Fibroblast of villous mesenchyme (primary cell): ENCODE measurements around the gene SHMT1. TPM values are rescaled to one million over a fixed set of nuclear protein-coding genes. Genes with fewer than 3 reads are reported as not detected.

Experiments
- DNase-seq: peaks from one replicate; pipeline ENCODE4 v3.0.0-alpha.2; 2010; ENCODE audit warnings: low read depth
- H3K4me3 ChIP-seq: 2 replicates; pipeline ENCODE4 v1.5.1; 2011; ENCODE audit warnings: low read depth, mild to moderate bottlenecking, low read length
- CTCF ChIP-seq: IDR thresholded peaks from 2 replicates; pipeline ENCODE4 v1.5.1; 2012; ENCODE audit warnings: low read depth, mild to moderate bottlenecking, low read length; ENCODE audit not compliant: insufficient read depth
- small RNA-seq: library from RNA; depleted of rRNA; stranded (forward); fragments of <200 nt; gene quantifications from one replicate; pipeline ENCODE3, GENCODE V24; 2012
- total RNA-seq: library from RNA; depleted of rRNA; stranded (reverse); fragments of >200 nt; gene quantifications from 2 replicates; pipeline ENCODE4 v1.2.3, GENCODE V29; 2012

Gene SHMT1
- total RNA-seq, 1 donor: 14.2 TPM

GRCh38 chr17:18281788-18282187, 81.6 kb downstream of the SHMT1 start:
- H3K4me3 ChIP-seq: no peak overlapping the region
- no peak for TF ChIP-seq CTCF
- no peak for DNase-seq

GRCh38 chr17:18280766-18281371, 82.5 kb downstream of the SHMT1 start:
- DNase-seq: no peak
- TF ChIP-seq CTCF: no peak

GRCh38 chr17:18280249-18280648, 83.1 kb downstream of the SHMT1 start:
- DNase-seq: no peak
- no peak overlapping the region for H3K4me3 ChIP-seq
- no peak for TF ChIP-seq CTCF

More at GRCh38 chr17:18280766-18281371, 82.5 kb downstream of the SHMT1 start:
- no peak overlapping the region for H3K4me3 ChIP-seq

GRCh38 chr17:18278867-18279266, 84.5 kb downstream of the SHMT1 start:
- H3K4me3 ChIP-seq: no peak overlapping the region
- DNase-seq: peak; percentile 38
- no peak for TF ChIP-seq CTCF

Small RNA genes lying within 50 kb of the gene (small RNA-seq; reads per million reads assigned to genes)
- not detected for gene AL353997.5

Other genes starting within 250 kb of the SHMT1 start
- gene ALKBH5, start 179.7 kb downstream of the SHMT1 start, total RNA-seq: 113 and 144 TPM in 2 replicates
- gene LLGL1, start 137.9 kb downstream of the SHMT1 start, total RNA-seq: 44.0 and 49.3 TPM in 2 replicates
- 205 and 244 TPM in 2 replicates for gene FLII, start 104.8 kb downstream of the SHMT1 start, total RNA-seq
- gene MIEF2, start 102.9 kb downstream of the SHMT1 start, total RNA-seq: 16.4 and 18.4 TPM in 2 replicates
- gene TOP3A, start 48.6 kb downstream of the SHMT1 start, total RNA-seq: 29.0 and 45.8 TPM in 2 replicates
- gene SMCR8, start 48.3 kb downstream of the SHMT1 start, total RNA-seq: 17.1 and 21.6 TPM in 2 replicates
- not detected in 2 replicates for gene EVPLL, start 14.2 kb upstream of the SHMT1 start, total RNA-seq
- not detected in 2 replicates for gene LGALS9C, start 113.2 kb upstream of the SHMT1 start, total RNA-seq